HCEC 1CT (cell line): ENCODE results near the gene TACR2.

Experiments
- DNase-seq: peaks from one replicate; pipeline ENCODE4 v3.0.0-alpha.2; 2017

Gene TACR2

DNA sequence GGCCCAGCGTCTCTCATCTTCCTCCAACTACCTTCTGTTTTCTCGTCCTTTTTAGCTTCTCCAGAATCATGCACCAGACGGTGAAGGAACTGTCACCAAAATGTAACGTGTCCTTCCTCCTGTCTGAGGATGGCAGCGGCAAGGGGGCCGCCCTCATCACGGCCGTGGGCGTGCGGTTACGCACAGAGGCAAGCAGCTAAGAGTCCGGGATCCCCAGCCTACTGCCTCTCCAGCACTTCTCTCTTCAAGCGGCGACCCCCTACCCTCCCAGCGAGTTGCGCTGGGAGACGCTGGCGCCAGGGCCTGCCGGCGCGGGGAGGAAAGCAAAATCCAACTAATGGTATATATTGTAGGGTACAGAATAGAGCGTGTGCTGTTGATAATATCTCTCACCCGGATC, 15.8 kb downstream of the TACR2 start:
- no peak for DNase-seq

DNA sequence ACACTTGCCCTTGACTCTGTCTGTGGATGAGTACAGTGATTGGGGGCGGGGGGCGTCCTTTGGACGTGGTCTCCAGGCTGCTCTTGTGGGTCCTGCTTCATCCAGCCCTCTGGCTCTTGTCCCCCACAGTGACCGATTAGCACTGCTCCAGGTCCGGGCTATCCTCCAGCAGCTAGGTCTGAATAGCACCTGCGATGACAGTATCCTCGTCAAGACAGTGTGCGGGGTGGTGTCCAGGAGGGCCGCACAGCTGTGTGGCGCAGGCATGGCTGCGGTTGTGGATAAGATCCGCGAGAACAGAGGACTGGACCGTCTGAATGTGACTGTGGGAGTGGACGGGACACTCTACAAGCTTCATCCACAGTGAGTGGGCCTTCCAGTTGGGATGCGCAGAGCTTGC, 18.3 kb downstream of the TACR2 start:
- no peak for DNase-seq

DNA sequence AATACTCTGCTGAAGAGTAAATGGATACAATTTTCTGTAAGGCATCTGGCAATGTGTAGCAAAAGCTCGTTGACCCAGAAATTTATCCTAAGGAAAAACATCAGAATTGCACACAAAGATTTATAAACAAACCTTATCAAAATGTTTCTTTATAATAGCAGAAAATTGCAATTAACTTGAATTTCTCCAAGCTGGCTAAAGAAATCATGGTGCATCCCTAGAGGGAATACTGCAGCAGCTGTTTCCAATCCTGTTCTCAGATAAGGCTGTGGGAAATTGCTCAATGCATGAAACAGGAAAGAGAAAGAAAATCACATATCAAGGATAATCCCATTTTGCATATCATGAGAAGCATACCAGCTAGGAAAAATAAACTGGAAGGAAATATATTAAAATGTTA, 18.7 kb downstream of the TACR2 start:
- DNase-seq = no peak

- DNase-seq = no peak
Observed at GRCh38 chr10:69394020-69394419, 22.7 kb downstream of the TACR2 start.

GRCh38 chr10:69392481-69393000, 24.2 kb downstream of the TACR2 start:
- DNase-seq = peak; percentile 72

DNA sequence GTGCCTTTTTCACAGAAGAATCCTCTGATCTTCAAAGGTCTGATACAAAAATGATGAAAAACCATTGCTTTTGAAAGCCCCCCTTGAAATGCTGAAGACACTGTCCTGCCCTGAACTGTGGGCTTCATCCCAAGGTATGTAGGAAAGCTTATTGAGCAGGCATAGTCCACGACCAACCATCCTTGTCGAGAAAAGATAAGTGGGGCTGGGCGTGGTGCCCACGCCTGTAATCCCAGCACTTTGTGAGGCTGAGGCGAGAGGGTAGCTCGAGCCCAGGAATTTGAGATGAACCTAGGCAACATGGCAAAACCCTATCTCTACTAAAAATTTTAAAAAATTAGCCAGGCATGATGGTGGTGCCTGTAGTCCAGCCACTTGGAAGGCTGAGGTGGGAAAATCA, 25.6 kb downstream of the TACR2 start:
- no peak for DNase-seq

GRCh38 chr10:69389827-69390490, 26.8 kb downstream of the TACR2 start:
- DNase-seq = no peak

DNA sequence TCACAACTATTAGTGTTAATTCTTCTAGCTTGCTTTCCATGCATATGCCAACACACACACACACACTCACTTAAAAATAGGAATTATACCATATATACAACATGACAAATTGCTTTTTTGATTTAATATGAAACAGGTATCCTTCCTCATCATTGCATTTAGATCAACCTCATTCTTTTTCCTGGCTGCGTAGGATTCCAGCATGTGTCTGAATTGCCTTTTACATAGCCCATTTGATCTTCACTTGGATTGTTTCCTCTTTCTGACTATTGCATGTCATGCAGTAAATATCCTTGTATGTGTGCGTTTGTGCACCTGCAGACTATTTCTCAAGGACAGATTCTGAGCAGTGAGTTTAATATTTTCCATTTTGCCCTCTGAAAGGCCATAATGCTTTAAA, 28.2 kb downstream of the TACR2 start:
- DNase-seq = no peak

DNA sequence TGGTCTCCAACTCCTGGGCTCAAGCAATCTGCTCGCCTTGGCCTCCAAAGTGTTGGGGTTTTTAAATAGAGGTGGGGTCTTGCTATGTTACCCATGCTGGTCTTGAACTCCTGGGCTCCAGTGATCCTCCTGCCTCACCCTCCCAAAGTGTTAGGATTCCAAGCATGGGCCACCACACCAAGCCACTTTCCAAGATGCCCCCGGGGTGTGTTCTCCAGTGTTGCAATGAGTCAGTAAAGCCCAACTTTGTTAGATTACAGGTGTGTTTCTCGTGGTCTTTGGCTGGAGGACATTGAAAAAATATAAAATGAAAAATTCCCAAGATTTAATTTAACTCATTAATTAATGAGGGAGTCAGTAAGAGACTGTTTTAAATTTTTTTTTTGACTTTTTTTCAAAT, 29.2 kb downstream of the TACR2 start:
- DNase-seq = no peak

DNA sequence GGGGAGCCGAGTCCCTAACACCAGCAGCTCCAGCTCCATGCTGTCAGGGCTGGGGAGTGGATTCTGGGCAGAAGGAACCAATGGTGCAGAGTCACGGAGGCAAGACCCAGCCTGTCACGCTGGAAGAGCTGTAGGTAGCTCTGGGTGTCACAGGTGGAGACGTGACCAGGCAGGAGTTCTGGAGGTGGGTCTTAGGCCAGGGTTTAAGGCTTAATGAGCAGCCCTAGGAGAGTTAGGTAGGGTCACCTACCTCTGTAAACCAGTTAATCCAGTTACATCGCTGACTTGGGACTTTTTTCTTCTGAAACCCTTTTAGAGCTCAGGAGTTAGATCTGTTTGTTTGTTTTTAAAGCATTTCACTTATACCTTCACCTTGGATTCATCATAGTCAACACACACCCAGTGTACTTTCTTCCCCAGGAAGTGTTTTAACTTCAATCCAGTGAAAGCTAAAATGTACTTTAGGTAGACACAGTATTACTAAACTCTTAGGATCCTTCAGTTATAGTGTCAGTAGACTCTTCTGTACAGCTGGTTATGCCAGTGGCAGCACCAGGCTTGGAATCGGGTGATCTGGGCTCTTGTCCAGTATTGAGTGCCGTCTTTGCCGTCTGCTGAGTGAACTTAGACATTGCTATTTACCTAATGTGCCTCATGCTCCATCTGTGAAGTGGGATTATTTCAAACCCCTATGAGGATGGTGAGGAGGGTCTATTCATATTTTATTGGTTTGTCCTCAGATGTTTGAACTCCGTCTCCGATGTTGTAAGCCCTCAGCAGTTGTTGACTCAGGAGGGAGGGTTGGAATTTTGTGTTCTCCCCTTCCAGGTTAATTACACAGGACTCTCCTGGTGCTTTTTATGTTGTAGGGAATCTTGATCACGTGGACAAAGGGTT, 31.0 kb downstream of the TACR2 start:
- no peak for DNase-seq

GRCh38 chr10:69384320-69384719, 32.4 kb downstream of the TACR2 start:
- DNase-seq = no peak

- DNase-seq = peak; percentile 84
Observed at GRCh38 chr10:69383558-69383957, 33.2 kb downstream of the TACR2 start.

GRCh38 chr10:69382382-69383117, 34.2 kb downstream of the TACR2 start:
- DNase-seq = peak; percentile 93

DNA sequence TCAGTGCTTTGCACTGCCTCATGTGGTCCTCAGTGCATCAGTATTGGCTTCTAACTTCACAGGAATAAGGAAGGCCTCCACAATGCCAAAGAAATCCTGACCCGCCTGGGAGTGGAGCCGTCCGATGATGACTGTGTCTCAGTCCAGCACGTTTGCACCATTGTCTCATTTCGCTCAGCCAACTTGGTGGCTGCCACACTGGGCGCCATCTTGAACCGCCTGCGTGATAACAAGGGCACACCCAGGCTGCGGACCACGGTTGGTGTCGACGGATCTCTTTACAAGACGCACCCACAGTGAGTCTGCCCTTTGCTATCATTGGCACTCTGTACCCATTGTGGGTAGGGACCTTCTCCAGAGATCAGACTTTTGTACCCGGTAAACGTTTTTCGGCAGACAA, 36.9 kb downstream of the TACR2 start:
- no peak for DNase-seq

DNA sequence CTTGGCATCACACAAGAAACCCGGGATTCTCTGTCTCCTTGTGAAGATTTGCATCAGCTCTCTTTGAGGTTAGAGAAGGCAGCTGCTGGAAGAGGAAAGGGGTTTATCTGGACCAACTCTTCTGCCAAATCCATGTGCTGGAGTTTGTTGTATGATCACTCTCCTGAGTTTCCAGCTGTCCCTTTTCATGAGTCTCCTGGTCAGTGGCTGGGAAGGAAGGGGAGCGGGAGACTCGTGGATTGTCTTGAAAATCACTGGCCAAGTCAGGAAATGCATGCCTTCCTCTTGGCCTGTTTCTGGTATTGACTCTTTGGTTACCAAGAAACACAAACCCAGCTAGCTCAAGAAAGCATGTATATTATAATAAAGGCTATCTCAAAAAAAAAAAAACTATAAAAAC, 38.8 kb downstream of the TACR2 start:
- DNase-seq = no peak

GRCh38 chr10:69377191-69377590, 39.5 kb downstream of the TACR2 start:
- DNase-seq = no peak

- DNase-seq = no peak
Observed at GRCh38 chr10:69376662-69377061, 40.1 kb downstream of the TACR2 start.

DNA sequence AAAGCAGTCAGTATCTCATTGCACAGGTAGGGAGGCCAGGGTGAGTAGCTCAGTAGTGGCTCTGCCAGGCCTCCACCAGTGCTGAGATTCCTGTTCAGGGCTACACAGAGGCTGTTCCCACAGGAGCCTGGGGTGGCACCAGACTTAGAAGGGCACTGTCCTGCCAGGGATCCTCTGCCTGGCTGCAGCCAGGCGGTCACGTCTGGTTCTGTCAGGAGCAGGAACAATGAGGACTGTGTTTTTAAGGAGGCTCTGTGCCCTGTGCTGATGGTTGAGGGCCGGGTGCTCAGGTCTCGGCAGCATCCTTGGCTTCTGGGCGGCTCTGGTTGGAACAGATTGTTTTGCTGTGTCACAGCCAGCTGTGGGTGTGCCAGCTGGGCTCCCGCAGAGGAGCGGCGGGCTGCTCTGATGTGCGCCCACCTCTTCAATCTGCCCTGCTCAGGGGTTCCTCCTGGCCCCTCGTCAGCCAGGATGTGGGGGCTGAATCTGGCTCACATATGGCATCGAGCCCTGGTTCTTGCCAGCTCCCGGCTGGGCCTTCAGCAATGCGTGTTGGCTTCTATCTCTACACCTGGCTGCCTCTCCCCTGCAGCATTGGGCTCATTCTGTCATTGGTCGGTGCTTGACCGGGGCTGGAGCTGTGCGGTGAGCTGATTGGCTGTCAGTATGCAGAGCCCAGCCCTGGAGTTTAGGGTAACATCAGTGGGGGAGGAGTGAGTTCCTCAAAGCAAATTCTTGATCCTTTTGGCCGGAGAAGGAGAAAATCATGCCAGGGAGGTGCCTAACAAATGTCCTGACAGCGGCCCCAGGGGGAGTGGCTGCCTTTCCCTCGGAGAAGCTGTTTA, 41.2 kb downstream of the TACR2 start:
- DNase-seq = no peak

GRCh38 chr10:69374931-69375306, 41.8 kb downstream of the TACR2 start:
- DNase-seq = no peak

DNA sequence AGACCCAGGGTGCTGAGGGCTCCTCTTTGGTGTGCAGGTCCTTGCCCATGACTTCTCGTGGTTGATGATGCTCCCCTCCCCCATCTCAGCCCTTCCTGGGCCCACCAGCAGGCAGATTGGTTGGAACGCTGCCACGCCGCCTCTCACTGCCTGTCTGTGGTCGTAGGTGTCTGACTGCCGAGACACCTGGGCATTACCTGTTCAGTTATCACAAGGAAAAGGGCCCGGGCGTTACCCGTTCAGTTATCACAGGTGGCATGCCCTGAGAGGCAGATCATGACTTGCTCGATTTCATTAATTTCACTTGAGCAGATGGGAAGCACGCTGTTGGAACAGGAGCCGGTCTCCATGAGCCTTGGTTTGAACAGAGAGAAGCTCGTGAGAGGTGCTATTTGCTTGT, 42.5 kb downstream of the TACR2 start:
- no peak for DNase-seq

DNA sequence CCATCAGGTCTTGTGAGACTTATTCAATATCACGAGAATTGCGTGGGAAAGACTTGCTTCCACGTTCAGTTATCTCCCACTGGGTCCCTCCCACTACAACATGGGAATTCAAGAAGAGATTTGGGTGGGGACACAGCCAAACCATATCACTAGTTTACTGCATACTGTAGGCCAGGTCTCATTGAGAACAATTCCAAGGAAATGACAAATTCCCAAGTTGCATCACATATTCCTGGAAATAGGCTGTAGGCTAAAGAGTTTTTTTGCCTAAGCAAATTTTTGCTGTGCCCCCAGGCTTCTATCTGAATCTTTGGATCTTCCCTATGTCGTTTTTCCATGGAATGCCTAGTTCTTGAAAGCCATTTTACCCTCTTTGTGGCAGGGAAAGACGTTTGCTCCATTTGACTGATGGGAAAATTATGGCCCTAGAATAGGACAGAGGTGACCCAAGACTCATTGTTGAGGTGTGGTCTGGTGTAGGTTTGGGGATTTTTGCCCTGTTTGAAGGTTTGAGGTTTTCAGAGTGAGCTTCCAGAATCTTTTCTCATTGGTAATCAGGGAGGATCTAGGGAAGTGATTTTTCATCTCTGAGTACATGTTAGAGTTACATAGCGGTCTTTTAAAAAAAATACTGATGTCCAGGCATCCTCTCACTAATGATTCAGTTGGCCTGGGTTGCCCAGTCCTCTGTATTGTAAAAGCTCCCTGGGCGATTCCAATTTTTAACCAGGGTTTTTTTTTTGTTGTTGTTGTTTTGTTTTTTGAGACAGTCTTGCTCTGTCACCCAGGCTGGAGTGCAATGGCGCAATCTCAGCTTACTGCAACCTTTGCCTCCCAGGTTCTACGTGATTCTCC, 44.4 kb downstream of the TACR2 start:
- peak; percentile 42 for DNase-seq

- no peak for DNase-seq
Observed at GRCh38 chr10:69367469-69367868, 49.2 kb downstream of the TACR2 start.
